ENCODE results near the gene PLXNA4. TPM values are rescaled to one million over a fixed set of nuclear protein-coding genes. Genes with fewer than 3 reads are reported as not detected.
A peak's percentile ranks its signal among the peaks of the same experiment; 100 is the strongest.

PLXNA4 gene
- total RNA-seq, 3 donors from 2014 or later = 0.08 to 0.38 (median 0.08) TPM

- DNase-seq (no peak), ATAC-seq (no peak)
- H3K4me1 Mint-ChIP-seq (ENCODE audit: low read depth) = peaks cover 24% of the 10 kb centered on the region
- no peaks in the 10 kb centered on the region for H3K27me3 Mint-ChIP-seq (ENCODE audit: low read depth)
- no peaks in the 10 kb centered on the region for H3K36me3 Mint-ChIP-seq (ENCODE audit: insufficient read depth)
- H3K9me3 Mint-ChIP-seq = no peaks in the 10 kb centered on the region
- H3K4me3 Mint-ChIP-seq = no peak overlapping the region
Measured at GRCh38 chr7:132463922-132464321, 112.3 kb downstream of the PLXNA4 start.

DNA sequence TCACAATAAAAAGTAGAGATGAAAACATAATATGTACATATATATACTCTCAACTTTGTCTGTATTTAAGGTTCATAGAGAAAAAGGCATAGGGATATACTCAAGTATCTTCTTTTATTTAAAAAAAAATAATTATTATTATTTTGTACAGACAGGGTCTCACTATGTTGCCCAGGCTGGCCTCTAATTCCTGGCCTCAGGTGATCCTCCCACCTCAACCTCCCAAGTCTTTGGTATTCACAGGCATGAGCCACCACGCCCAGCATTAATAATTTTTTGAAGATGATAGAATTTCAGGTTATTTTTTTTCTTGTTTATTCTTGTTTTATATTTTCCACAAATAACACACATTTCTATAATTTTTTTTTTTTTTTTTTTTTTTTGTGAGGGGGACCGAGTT, 113.8 kb downstream of the PLXNA4 start:
- Mint-ChIP-seq H3K4me1 (ENCODE audit: low read depth) (peaks cover 25% of the 10 kb centered on the region), H3K27me3 (ENCODE audit: low read depth) (no peaks in the 10 kb centered on the region), H3K9me3 (no peaks in the 10 kb centered on the region), H3K4me3 (no peak overlapping the region), H3K36me3 (ENCODE audit: insufficient read depth) (no peaks in the 10 kb centered on the region)
- DNase-seq (no peak), ATAC-seq (no peak)

DNA sequence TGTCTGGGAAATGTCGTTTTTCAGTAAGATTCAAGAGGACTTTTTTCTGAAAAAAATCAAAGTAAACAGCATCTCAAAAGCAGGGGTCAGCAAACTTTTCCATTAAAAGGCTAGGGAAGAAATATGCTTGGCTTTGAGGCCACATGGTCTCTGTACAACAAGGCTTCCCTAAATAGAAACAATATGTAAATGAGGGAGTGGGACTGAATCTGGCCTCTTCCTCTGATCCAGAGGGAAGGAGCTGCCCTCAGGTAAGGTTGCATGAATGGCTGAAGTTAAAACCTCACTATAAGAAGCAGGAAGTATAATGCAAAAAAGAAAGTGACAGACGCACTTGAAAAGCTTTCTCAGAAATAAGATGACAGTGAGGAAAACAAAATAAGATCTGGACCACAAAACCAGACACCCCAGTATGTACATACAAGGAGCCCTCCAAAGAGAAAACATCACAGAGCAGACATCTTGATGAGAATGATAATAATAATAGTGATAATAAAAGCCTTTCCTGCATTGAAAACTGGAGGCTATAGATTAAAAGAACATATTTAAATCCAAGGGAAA, 115.2 kb downstream of the PLXNA4 start:
- ATAC-seq = peak in 1 of 2 donors; percentile 62
- Mint-ChIP-seq H3K36me3 (ENCODE audit: insufficient read depth) (no peaks in the 10 kb centered on the region), H3K4me3 (peak overlapping the region; percentile 3), H3K27me3 (ENCODE audit: low read depth) (no peaks in the 10 kb centered on the region), H3K9me3 (no peaks in the 10 kb centered on the region), H3K4me1 (ENCODE audit: low read depth) (peaks cover 30% of the 10 kb centered on the region)
- no peak for DNase-seq

GRCh38 chr7:132458729-132459128, 117.5 kb downstream of the PLXNA4 start:
- no peak overlapping the region for H3K4me3 Mint-ChIP-seq
- no peaks in the 10 kb centered on the region for H3K9me3 Mint-ChIP-seq
- H3K4me1 Mint-ChIP-seq (ENCODE audit: low read depth) = peaks cover 47% of the 10 kb centered on the region
- ATAC-seq (no peak), DNase-seq (no peak)
- H3K36me3 Mint-ChIP-seq (ENCODE audit: insufficient read depth) = no peaks in the 10 kb centered on the region
- no peaks in the 10 kb centered on the region for H3K27me3 Mint-ChIP-seq (ENCODE audit: low read depth)

DNA sequence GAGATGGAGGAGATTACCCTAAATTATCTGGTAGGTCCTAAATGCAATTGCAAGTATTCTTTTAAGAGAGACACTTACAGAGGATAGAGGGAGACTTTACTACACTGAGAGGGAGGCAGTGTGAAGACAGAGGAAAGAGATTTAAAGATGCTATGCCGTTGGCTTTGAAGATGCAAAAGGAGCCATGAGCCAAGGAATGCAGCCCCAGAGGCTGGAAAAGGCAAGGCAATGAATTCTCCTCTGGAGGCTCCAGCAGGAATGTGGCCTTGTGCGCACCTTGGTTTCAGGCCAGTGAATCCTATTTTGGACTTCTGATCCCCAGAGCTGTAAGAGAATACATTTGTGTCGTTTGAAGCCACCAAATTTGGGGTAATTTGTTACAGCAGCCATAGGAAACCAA, 118.6 kb downstream of the PLXNA4 start:
- no peak overlapping the region for H3K4me3 Mint-ChIP-seq
- DNase-seq (no peak), ATAC-seq (no peak)
- no peaks in the 10 kb centered on the region for H3K27me3 Mint-ChIP-seq (ENCODE audit: low read depth)
- H3K9me3 Mint-ChIP-seq = no peaks in the 10 kb centered on the region
- H3K4me1 Mint-ChIP-seq (ENCODE audit: low read depth) = peaks cover 51% of the 10 kb centered on the region
- H3K36me3 Mint-ChIP-seq (ENCODE audit: insufficient read depth) = no peaks in the 10 kb centered on the region

- DNase-seq (no peak), ATAC-seq (no peak)
- Mint-ChIP-seq H3K9me3 (no peaks in the 10 kb centered on the region), H3K4me3 (no peak overlapping the region), H3K4me1 (ENCODE audit: low read depth) (peaks cover 49% of the 10 kb centered on the region), H3K36me3 (ENCODE audit: insufficient read depth) (no peaks in the 10 kb centered on the region), H3K27me3 (ENCODE audit: low read depth) (no peaks in the 10 kb centered on the region)
Measured at GRCh38 chr7:132456418-132456817, 119.9 kb downstream of the PLXNA4 start.

DNA sequence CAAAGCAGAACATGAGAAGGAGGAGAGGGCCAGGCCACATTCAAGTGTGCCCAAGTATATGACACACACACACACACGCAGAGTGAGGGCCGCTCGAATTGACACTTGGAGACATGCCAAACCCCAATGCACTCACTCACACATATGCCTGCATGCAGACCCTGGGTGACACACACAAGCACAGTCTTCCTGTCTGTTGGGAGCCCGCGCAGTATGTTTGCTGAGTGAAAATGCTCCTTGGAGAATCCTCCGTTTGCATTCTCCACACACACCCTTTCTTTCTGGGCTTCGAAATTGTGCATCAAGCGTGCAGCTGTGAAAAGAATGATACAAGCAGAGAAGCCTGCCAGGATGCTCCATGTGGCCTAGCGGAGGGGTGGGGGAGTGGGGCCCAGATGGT, 120.9 kb downstream of the PLXNA4 start:
- Mint-ChIP-seq H3K36me3 (ENCODE audit: insufficient read depth) (no peaks in the 10 kb centered on the region), H3K27me3 (ENCODE audit: low read depth) (no peaks in the 10 kb centered on the region), H3K4me1 (ENCODE audit: low read depth) (peaks cover 49% of the 10 kb centered on the region), H3K4me3 (no peak overlapping the region), H3K9me3 (no peaks in the 10 kb centered on the region)
- DNase-seq (peak; percentile 32), ATAC-seq (peak; percentile 52 to 73)

DNA sequence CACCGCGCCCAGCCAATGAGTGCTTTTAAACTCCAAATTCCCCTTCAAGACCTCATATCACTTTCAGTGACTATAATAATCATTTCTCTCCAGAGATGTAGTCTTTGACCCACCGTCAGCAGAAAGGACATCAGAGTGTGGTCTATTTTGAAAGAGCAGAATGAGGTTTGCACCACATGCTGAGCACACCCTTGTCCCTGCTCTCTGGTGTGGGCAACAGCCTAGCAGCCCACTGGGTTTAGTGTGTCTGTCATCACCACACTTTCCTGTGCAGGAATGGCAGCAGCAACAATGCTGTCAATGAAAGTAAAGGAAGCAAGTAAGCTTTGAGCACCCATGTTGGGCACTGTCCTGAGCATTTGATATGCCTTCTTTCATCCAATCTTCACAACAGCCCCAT, 122.4 kb downstream of the PLXNA4 start:
- Mint-ChIP-seq H3K36me3 (ENCODE audit: insufficient read depth) (no peaks in the 10 kb centered on the region), H3K4me1 (ENCODE audit: low read depth) (peaks cover 61% of the 10 kb centered on the region), H3K9me3 (no peaks in the 10 kb centered on the region), H3K4me3 (no peak overlapping the region), H3K27me3 (ENCODE audit: low read depth) (no peaks in the 10 kb centered on the region)
- ATAC-seq (no peak), DNase-seq (no peak)

- ATAC-seq (no peak), DNase-seq (no peak)
- Mint-ChIP-seq H3K4me1 (ENCODE audit: low read depth) (peaks cover 68% of the 10 kb centered on the region), H3K36me3 (ENCODE audit: insufficient read depth) (no peaks in the 10 kb centered on the region), H3K9me3 (no peaks in the 10 kb centered on the region), H3K27me3 (ENCODE audit: low read depth) (no peaks in the 10 kb centered on the region), H3K4me3 (no peak overlapping the region)
Measured at GRCh38 chr7:132451161-132451560, 125.1 kb downstream of the PLXNA4 start.

- H3K9me3 Mint-ChIP-seq = no peaks in the 10 kb centered on the region
- no peak for DNase-seq
- peaks cover 67% of the 10 kb centered on the region for H3K4me1 Mint-ChIP-seq (ENCODE audit: low read depth)
- no peak for ATAC-seq
- H3K27me3 Mint-ChIP-seq (ENCODE audit: low read depth) = no peaks in the 10 kb centered on the region
- no peak overlapping the region for H3K4me3 Mint-ChIP-seq
- H3K36me3 Mint-ChIP-seq (ENCODE audit: insufficient read depth) = no peaks in the 10 kb centered on the region
Measured at GRCh38 chr7:132450696-132451095, 125.6 kb downstream of the PLXNA4 start.

GRCh38 chr7:132450188-132450587, 126.1 kb downstream of the PLXNA4 start:
- Mint-ChIP-seq H3K9me3 (no peaks in the 10 kb centered on the region), H3K4me3 (no peak overlapping the region), H3K4me1 (ENCODE audit: low read depth) (peaks cover 65% of the 10 kb centered on the region), H3K36me3 (ENCODE audit: insufficient read depth) (no peaks in the 10 kb centered on the region), H3K27me3 (ENCODE audit: low read depth) (no peaks in the 10 kb centered on the region)
- DNase-seq = no peak
- ATAC-seq = peak; percentile 49 to 70

DNA sequence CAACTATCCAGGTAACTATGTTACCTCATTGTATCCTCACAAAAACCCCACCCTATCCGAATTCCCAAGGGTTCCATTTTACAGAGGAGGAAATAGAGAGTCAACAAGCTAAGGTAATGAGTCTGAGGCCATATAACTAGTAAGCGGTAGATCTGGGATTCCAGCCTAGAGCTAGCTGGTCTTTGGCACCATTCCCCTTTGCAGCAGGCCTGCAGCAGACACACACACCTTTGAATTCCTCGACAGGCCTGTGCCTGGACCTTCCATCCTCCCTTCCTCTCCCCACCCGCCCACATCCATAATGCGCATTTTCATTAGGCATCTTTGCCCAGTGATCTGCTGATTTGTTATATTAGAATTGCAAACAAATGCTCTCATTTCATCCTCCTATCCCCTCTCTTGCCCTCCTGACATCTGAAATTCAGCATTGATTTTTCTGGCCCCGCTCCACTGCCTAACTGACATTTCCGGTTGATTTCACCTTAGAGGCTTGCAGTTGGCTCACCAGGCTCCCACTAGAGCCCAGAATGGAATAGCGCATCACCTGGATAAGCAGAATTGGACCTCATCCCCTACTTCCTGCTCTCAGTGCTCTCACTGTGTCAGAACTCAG, 129.5 kb downstream of the PLXNA4 start:
- Mint-ChIP-seq H3K36me3 (ENCODE audit: insufficient read depth) (no peaks in the 10 kb centered on the region), H3K9me3 (no peaks in the 10 kb centered on the region), H3K4me3 (no peak overlapping the region), H3K27me3 (ENCODE audit: low read depth) (no peaks in the 10 kb centered on the region), H3K4me1 (ENCODE audit: low read depth) (peaks cover 48% of the 10 kb centered on the region)
- DNase-seq (no peak), ATAC-seq (no peak)

- ATAC-seq (no peak), DNase-seq (no peak)
- no peaks in the 10 kb centered on the region for H3K27me3 Mint-ChIP-seq (ENCODE audit: low read depth)
- H3K36me3 Mint-ChIP-seq (ENCODE audit: insufficient read depth) = no peaks in the 10 kb centered on the region
- no peak overlapping the region for H3K4me3 Mint-ChIP-seq
- no peaks in the 10 kb centered on the region for H3K9me3 Mint-ChIP-seq
- H3K4me1 Mint-ChIP-seq (ENCODE audit: low read depth) = peaks cover 45% of the 10 kb centered on the region
Measured at GRCh38 chr7:132446260-132446659, 130.0 kb downstream of the PLXNA4 start.

DNA sequence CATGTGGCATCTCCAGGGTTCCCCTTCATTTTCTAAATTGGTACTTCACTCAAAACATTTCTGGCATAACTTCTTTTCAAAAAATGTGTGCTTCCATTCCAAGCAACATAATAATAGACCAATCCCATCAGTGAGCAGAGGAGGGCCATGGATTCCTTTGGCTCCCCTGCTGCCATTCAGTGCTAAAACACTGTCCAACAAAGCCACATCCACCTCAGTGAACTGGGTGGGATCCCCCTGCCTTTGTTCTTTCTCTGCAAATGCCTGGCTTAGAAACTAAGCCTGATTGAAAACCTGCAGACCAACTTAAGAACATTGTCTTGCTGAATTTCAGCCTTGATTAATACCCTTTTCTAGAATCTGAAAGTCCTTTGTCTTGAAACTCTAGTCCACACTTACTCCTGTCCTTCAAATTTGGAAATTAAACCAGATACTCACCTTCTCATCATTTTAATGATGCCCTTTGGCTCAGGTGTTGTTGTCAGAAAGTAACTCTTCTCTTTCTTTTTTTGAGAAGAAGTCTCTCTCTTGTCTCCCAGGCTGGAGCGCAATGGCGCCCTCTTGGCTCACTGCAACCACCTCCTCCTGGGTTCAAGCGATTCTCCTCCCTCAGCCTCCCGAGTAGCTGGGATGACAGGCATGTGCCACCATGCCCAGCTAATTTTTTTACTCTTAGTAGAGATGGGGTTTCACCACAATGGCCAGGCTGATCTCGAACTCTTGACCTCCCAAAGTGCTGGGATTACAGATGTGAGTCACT, 132.3 kb downstream of the PLXNA4 start:
- no peak for DNase-seq
- no peaks in the 10 kb centered on the region for H3K36me3 Mint-ChIP-seq (ENCODE audit: insufficient read depth)
- H3K27me3 Mint-ChIP-seq (ENCODE audit: low read depth) = peaks cover 2% of the 10 kb centered on the region
- H3K4me3 Mint-ChIP-seq = no peak overlapping the region
- no peak for ATAC-seq
- peaks cover 37% of the 10 kb centered on the region for H3K4me1 Mint-ChIP-seq (ENCODE audit: low read depth)
- no peaks in the 10 kb centered on the region for H3K9me3 Mint-ChIP-seq

DNA sequence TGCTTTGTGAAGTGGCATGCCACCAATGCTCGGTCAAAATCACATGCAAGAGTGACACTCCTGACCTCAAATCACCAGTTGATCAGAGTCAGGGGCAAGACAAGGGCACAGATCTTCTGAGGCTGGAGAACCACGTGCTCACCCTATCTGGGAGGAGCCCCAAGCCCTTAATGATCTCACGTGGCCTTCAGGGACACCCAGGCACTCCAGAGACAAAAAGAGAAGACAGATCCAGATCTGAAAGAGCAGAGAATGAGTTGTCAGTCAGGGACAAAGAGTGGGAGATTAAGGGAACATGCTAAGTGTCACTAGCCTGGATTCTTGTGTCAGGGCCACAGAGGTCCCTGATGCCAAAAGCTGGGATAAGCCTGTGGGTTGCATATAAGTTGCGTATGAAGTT, 134.3 kb downstream of the PLXNA4 start:
- Mint-ChIP-seq H3K27me3 (ENCODE audit: low read depth) (peaks cover 2% of the 10 kb centered on the region), H3K9me3 (no peaks in the 10 kb centered on the region), H3K4me3 (no peak overlapping the region), H3K4me1 (ENCODE audit: low read depth) (peaks cover 50% of the 10 kb centered on the region), H3K36me3 (ENCODE audit: insufficient read depth) (no peaks in the 10 kb centered on the region)
- ATAC-seq = no peak
- DNase-seq = no peak
